CD4-positive, alpha-beta memory T cell (primary cell): ENCODE measurements around the gene IST1. TPM values are rescaled to one million over a fixed set of nuclear protein-coding genes. Genes with fewer than 3 reads are reported as not detected.

ENCODE experiments used
- CTCF ChIA-PET: fragments of 350-600 bp; sonication (Branson Sonifier 250); formaldehyde crosslinking; loops from one replicate; lab custom pipeline; 2021; ENCODE audit warnings: inconsistent platforms; ENCODE audit not compliant: partially characterized antibody; lab: Charles Lee
- POLR2A ChIA-PET: fragments of 350-600 bp; sonication (Branson Sonifier 250); formaldehyde crosslinking; loops from one replicate; lab custom pipeline; 2021; ENCODE audit not compliant: partially characterized antibody; lab: Charles Lee
- DNase-seq, 5 donors: peaks; one replicate each; pipeline versions ENCODE4 v3.0.0 to v3.0.0-alpha.2; 2020 to 2022; ENCODE audit warnings: mixed read lengths in 1 of 5
- H3K27ac ChIP-seq: one replicate; pipeline ENCODE4 v1.7.0; 2013; ENCODE audit warnings: low read depth, low read length
- H3K27me3 ChIP-seq: 2 replicates; pipeline ENCODE4 v1.7.0; 2013; ENCODE audit warnings: mild to moderate bottlenecking, low read length, moderate library complexity; ENCODE audit not compliant: insufficient read depth
- H3K36me3 ChIP-seq: 2 replicates; pipeline ENCODE4 v1.7.0; 2013; ENCODE audit warnings: mild to moderate bottlenecking, low read length, moderate library complexity; ENCODE audit not compliant: insufficient read depth
- H3K4me1 ChIP-seq: 2 replicates; pipeline ENCODE4 v1.7.0; 2013; ENCODE audit warnings: mild to moderate bottlenecking, low read length, moderate library complexity; ENCODE audit not compliant: insufficient read depth
- H3K4me3 ChIP-seq, 2 donors: one replicate each; pipeline ENCODE4 v1.7.0; 2013; ENCODE audit warnings: low read length in 2 of 2, mild to moderate bottlenecking in 1 of 2
- H3K9me3 ChIP-seq, 2 donors: one replicate each; pipeline ENCODE4 v1.7.0; 2013; ENCODE audit warnings: low read length in 2 of 2, control low read depth in 1 of 2; ENCODE audit not compliant: control insufficient read depth in 1 of 2
- H3K27ac Mint-ChIP-seq, 7 donors: one replicate each; pipeline ENCODE4 v1.8.0; 2020 to 2021; ENCODE audit warnings: mixed read lengths in 7 of 7, mild to moderate bottlenecking in 6 of 7, inconsistent platforms in 3 of 7, moderate library complexity in 3 of 7
- H3K27me3 Mint-ChIP-seq, 2 donors: one replicate each; pipeline ENCODE4 v1.8.0; 2020 to 2021; ENCODE audit warnings: mixed read lengths in 2 of 2
- H3K36me3 Mint-ChIP-seq, 2 donors: one replicate each; pipeline ENCODE4 v1.8.0; 2020 to 2021; ENCODE audit warnings: mixed read lengths in 2 of 2, inconsistent platforms in 1 of 2, mild to moderate bottlenecking in 1 of 2
- H3K4me1 Mint-ChIP-seq, 4 donors: one replicate each; pipeline ENCODE4 v1.8.0; 2020 to 2021; ENCODE audit warnings: mixed read lengths in 4 of 4, mild to moderate bottlenecking in 1 of 4
- H3K4me3 Mint-ChIP-seq, 8 donors: one replicate each; pipeline ENCODE4 v1.8.0; 2020 to 2021; ENCODE audit warnings: mixed read lengths in 8 of 8, mild to moderate bottlenecking in 7 of 8, moderate library complexity in 6 of 8, inconsistent platforms in 3 of 8
- H3K9me3 Mint-ChIP-seq, 8 donors: one replicate each; pipeline ENCODE4 v1.8.0; 2020 to 2021; ENCODE audit warnings: mixed read lengths in 8 of 8, mild to moderate bottlenecking in 5 of 8, inconsistent platforms in 3 of 8, moderate library complexity in 1 of 8
- intact Hi-C: fragments of 100-400 bp; cut with micrococcal nuclease; formaldehyde crosslinking; loops from one replicate; pipeline ENCODE4 v1.15.1; 2023
- polyA plus RNA-seq, 2 donors: library from polyadenylated mRNA; unstranded; fragments of 300-500 nt; fragmentation: Illumina TruSeq; gene quantifications; one replicate each; pipeline ENCODE4 v1.2.3, GENCODE V29; 2021
- total RNA-seq, 2 experiments: library from RNA; stranded (reverse); gene quantifications; one replicate each; pipeline ENCODE4 v1.2.3, GENCODE V29; 2021

Gene IST1
- total and polyA plus RNA-seq, 4 experiments from 2014 or later: 180 to 287 (median 231) TPM

GRCh38 chr16:71920658-71921057, 25.3 kb downstream of the IST1 start:
- Histone ChIP-seq H3K4me3 (no peak overlapping the region), H3K36me3 (peaks cover 89% of the 10 kb centered on the region), H3K27ac (no peak overlapping the region), H3K4me1 (peaks cover 5% of the 10 kb centered on the region), H3K27me3 (no peaks in the 10 kb centered on the region), H3K9me3 (no peaks in the 10 kb centered on the region)
- Mint-ChIP-seq H3K4me1 (peaks cover 13 to 30% (median 24%) of the 10 kb centered on the region in 4 donors), H3K4me3 (no peak overlapping the region), H3K27ac (peak overlapping the region in 2 of 7 donors; percentile 9 to 20), H3K27me3 (no peaks in the 10 kb centered on the region), H3K9me3 (peaks cover 0 to 3% (median 0%) of the 10 kb centered on the region in 8 donors), H3K36me3 (peaks cover 82 to 89% of the 10 kb centered on the region in 2 donors)
- intact Hi-C loops: no loop called here
- CTCF ChIA-PET: interaction anchor here (1.6 kb wide), 1 partner anchor 34 kb away, joined by 4 read pairs; no protein-coding TSS in a partner anchor
- POLR2A ChIA-PET: interaction anchor here (1.8 kb wide), 1 partner anchor 9 kb away, joined by 4 read pairs; no protein-coding TSS in a partner anchor
- no peak for DNase-seq

- no peak overlapping the region for H3K4me3 Mint-ChIP-seq
- H3K4me1 ChIP-seq: no peaks in the 10 kb centered on the region
- H3K36me3 ChIP-seq: peaks cover 86% of the 10 kb centered on the region
- DNase-seq: no peak
- H3K4me3 ChIP-seq: no peak overlapping the region
- H3K36me3 Mint-ChIP-seq: peaks cover 76 to 83% of the 10 kb centered on the region in 2 donors
- intact Hi-C loops: no loop called here
- H3K27me3 Mint-ChIP-seq: no peaks in the 10 kb centered on the region
- H3K27ac ChIP-seq: no peak overlapping the region
- no peaks in the 10 kb centered on the region for H3K27me3 ChIP-seq
- H3K9me3 ChIP-seq: no peaks in the 10 kb centered on the region
- POLR2A ChIA-PET: interaction anchor here (0.6 kb wide), 1 partner anchor 212 kb away, joined by 3 read pairs; no protein-coding TSS in a partner anchor
- H3K27ac Mint-ChIP-seq: peak overlapping the region in 3 of 7 donors; percentile 38 to 68 (median 60)
- H3K4me1 Mint-ChIP-seq: peaks cover 0 to 21% (median 6%) of the 10 kb centered on the region in 4 donors
- CTCF ChIA-PET: interaction anchor here (2.0 kb wide), 1 partner anchor 10 kb away, joined by 6 read pairs; no protein-coding TSS in a partner anchor
- peaks cover 0 to 3% (median 0%) of the 10 kb centered on the region in 8 donors for H3K9me3 Mint-ChIP-seq
Observed at GRCh38 chr16:71923941-71924690, 28.8 kb downstream of the IST1 start.

- no peaks in the 10 kb centered on the region for H3K27me3 ChIP-seq
- no peak overlapping the region for H3K4me3 Mint-ChIP-seq
- H3K4me1 ChIP-seq: no peaks in the 10 kb centered on the region
- no peaks in the 10 kb centered on the region for H3K27me3 Mint-ChIP-seq
- peaks cover 0 to 21% (median 6%) of the 10 kb centered on the region in 4 donors for H3K4me1 Mint-ChIP-seq
- CTCF ChIA-PET: interaction anchor here (1.4 to 2.0 kb wide), 2 partner anchors 10 to 37 kb away, joined by 3 to 6 read pairs; no protein-coding TSS in a partner anchor
- H3K36me3 Mint-ChIP-seq: peaks cover 72 to 81% of the 10 kb centered on the region in 2 donors
- H3K36me3 ChIP-seq: peaks cover 84% of the 10 kb centered on the region
- H3K27ac Mint-ChIP-seq: no peak overlapping the region
- intact Hi-C loops: no loop called here
- POLR2A ChIA-PET: interaction anchor here (0.6 kb wide), 1 partner anchor 213 kb away, joined by 3 read pairs; no protein-coding TSS in a partner anchor
- no peak overlapping the region for H3K27ac ChIP-seq
- no peak overlapping the region for H3K4me3 ChIP-seq
- DNase-seq: no peak
- H3K9me3 ChIP-seq: no peaks in the 10 kb centered on the region
- H3K9me3 Mint-ChIP-seq: peaks cover 0 to under 1% (median 0%) of the 10 kb centered on the region in 8 donors
Observed at GRCh38 chr16:71924710-71925109, 29.4 kb downstream of the IST1 start.

GRCh38 chr16:71927383-71927782, 32.1 kb downstream of the IST1 start:
- intact Hi-C loops: no loop called here
- H3K4me1 Mint-ChIP-seq: peaks cover 0 to 21% (median 6%) of the 10 kb centered on the region in 4 donors
- peak overlapping the region in 3 of 7 donors; percentile 46 to 72 (median 69) for H3K27ac Mint-ChIP-seq
- no peak overlapping the region for H3K4me3 Mint-ChIP-seq
- H3K27me3 ChIP-seq: no peaks in the 10 kb centered on the region
- H3K36me3 Mint-ChIP-seq: peaks cover 55 to 77% of the 10 kb centered on the region in 2 donors
- no peaks in the 10 kb centered on the region for H3K9me3 Mint-ChIP-seq
- CTCF ChIA-PET: no interaction called here
- no peak overlapping the region for H3K4me3 ChIP-seq
- no peaks in the 10 kb centered on the region for H3K9me3 ChIP-seq
- no peaks in the 10 kb centered on the region for H3K27me3 Mint-ChIP-seq
- H3K27ac ChIP-seq: no peak overlapping the region
- POLR2A ChIA-PET: no interaction called here
- H3K36me3 ChIP-seq: peaks cover 58% of the 10 kb centered on the region
- no peaks in the 10 kb centered on the region for H3K4me1 ChIP-seq
- DNase-seq: no peak

GRCh38 chr16:71927787-71928186, 32.5 kb downstream of the IST1 start:
- Histone ChIP-seq H3K36me3 (peaks cover 54% of the 10 kb centered on the region), H3K4me1 (no peaks in the 10 kb centered on the region), H3K9me3 (no peaks in the 10 kb centered on the region), H3K4me3 (no peak overlapping the region), H3K27me3 (no peaks in the 10 kb centered on the region), H3K27ac (no peak overlapping the region)
- Mint-ChIP-seq H3K4me3 (no peak overlapping the region), H3K9me3 (no peaks in the 10 kb centered on the region), H3K27me3 (no peaks in the 10 kb centered on the region), H3K36me3 (peaks cover 51 to 74% of the 10 kb centered on the region in 2 donors), H3K27ac (peak overlapping the region in 1 of 7 donors; percentile 72), H3K4me1 (peaks cover 0 to 21% (median 6%) of the 10 kb centered on the region in 4 donors)
- ChIA-PET POLR2A (no interaction called here), CTCF (no interaction called here)
- intact Hi-C loops: no loop called here
- DNase-seq: no peak

- H3K4me3 Mint-ChIP-seq: no peak overlapping the region
- Histone ChIP-seq H3K9me3 (no peaks in the 10 kb centered on the region), H3K27ac (no peak overlapping the region), H3K4me1 (no peaks in the 10 kb centered on the region), H3K36me3 (peaks cover 50% of the 10 kb centered on the region), H3K4me3 (no peak overlapping the region), H3K27me3 (no peaks in the 10 kb centered on the region)
- H3K27me3 Mint-ChIP-seq: no peaks in the 10 kb centered on the region
- peak overlapping the region in 4 of 7 donors; percentile 21 to 77 (median 56) for H3K27ac Mint-ChIP-seq
- H3K9me3 Mint-ChIP-seq: no peaks in the 10 kb centered on the region
- CTCF ChIA-PET: interaction anchor here (1.0 to 1.1 kb wide), 2 partner anchors 32 to 47 kb away, joined by 3 read pairs; no protein-coding TSS in a partner anchor
- POLR2A ChIA-PET: interaction anchor here (1.0 to 2.0 kb wide), 2 partner anchors 9 kb away, joined by 3 to 4 read pairs; no protein-coding TSS in a partner anchor
- peaks cover 0 to 18% (median 7%) of the 10 kb centered on the region in 4 donors for H3K4me1 Mint-ChIP-seq
- peaks cover 41 to 68% of the 10 kb centered on the region in 2 donors for H3K36me3 Mint-ChIP-seq
- no peak for DNase-seq
- intact Hi-C loops: no loop called here
Observed at GRCh38 chr16:71929048-71929447, 33.7 kb downstream of the IST1 start.
